ENCODE measurements around the gene SPR.

The SPR gene

GRCh38 chr2:72864500-72864899, 22.7 kb upstream of the SPR start:
- no peak overlapping the region for H3K4me3 Mint-ChIP-seq
- no peak for ATAC-seq (replicated peaks)
- no peak overlapping the region for H3K27ac Mint-ChIP-seq
- peaks cover 8% of the 10 kb centered on the region in 2 donors for H3K4me1 Mint-ChIP-seq (ENCODE audit: low read depth in 2 of 2)
- no peak for DNase-seq
- no peaks in the 10 kb centered on the region for H3K36me3 Mint-ChIP-seq (ENCODE audit: insufficient read depth)
- H3K27me3 Mint-ChIP-seq: peaks cover 63 to 78% of the 10 kb centered on the region in 2 donors
- no peaks in the 10 kb centered on the region for H3K9me3 Mint-ChIP-seq

GRCh38 chr2:72871060-72871459, 16.1 kb upstream of the SPR start:
- Mint-ChIP-seq H3K36me3 (ENCODE audit: insufficient read depth) (peaks cover 3% of the 10 kb centered on the region), H3K9me3 (no peaks in the 10 kb centered on the region), H3K4me3 (no peak overlapping the region), H3K4me1 (ENCODE audit: low read depth in 2 of 2) (no peaks in the 10 kb centered on the region), H3K27ac (no peak overlapping the region), H3K27me3 (peaks cover 51 to 54% of the 10 kb centered on the region in 2 donors)
- DNase-seq: no peak
- ATAC-seq (replicated peaks): no peak

GRCh38 chr2:72871880-72872279, 15.3 kb upstream of the SPR start:
- H3K9me3 Mint-ChIP-seq: no peaks in the 10 kb centered on the region
- peaks cover 42 to 50% of the 10 kb centered on the region in 2 donors for H3K27me3 Mint-ChIP-seq
- H3K4me3 Mint-ChIP-seq: no peak overlapping the region
- H3K36me3 Mint-ChIP-seq (ENCODE audit: insufficient read depth): peaks cover 3% of the 10 kb centered on the region
- ATAC-seq (replicated peaks) (no peak), DNase-seq (no peak)
- H3K4me1 Mint-ChIP-seq (ENCODE audit: low read depth in 2 of 2): no peaks in the 10 kb centered on the region
- H3K27ac Mint-ChIP-seq: no peak overlapping the region

GRCh38 chr2:72883356-72883962, 3.7 kb upstream of the SPR start:
- ATAC-seq (replicated peaks) (no peak), DNase-seq (peak in 1 of 3 experiments; percentile 14)
- Mint-ChIP-seq H3K27me3 (peaks cover 68 to 72% of the 10 kb centered on the region in 2 donors), H3K4me1 (ENCODE audit: low read depth in 2 of 2) (peaks cover 0 to 9% of the 10 kb centered on the region in 2 donors), H3K9me3 (peaks cover 0 to 2% of the 10 kb centered on the region in 2 donors), H3K27ac (no peak overlapping the region), H3K36me3 (ENCODE audit: insufficient read depth) (no peaks in the 10 kb centered on the region), H3K4me3 (no peak overlapping the region)

- no peaks in the 10 kb centered on the region for H3K36me3 Mint-ChIP-seq (ENCODE audit: insufficient read depth)
- peaks cover 0 to 2% of the 10 kb centered on the region in 2 donors for H3K9me3 Mint-ChIP-seq
- H3K27ac Mint-ChIP-seq: no peak overlapping the region
- no peak for DNase-seq
- H3K27me3 Mint-ChIP-seq: peaks cover 69 to 92% of the 10 kb centered on the region in 2 donors
- ATAC-seq (replicated peaks): no peak
- peak overlapping the region; percentile 69 to 75 for H3K4me3 Mint-ChIP-seq
- peaks cover 0 to 9% of the 10 kb centered on the region in 2 donors for H3K4me1 Mint-ChIP-seq (ENCODE audit: low read depth in 2 of 2)
Observed at GRCh38 chr2:72886505-72887031, 640 bp upstream of the SPR start.

GRCh38 chr2:72887740-72888437, 681 bp downstream of the SPR start:
- ATAC-seq (replicated peaks) (peak; percentile 54), DNase-seq (peak; percentile 13 to 31 (median 28))
- Mint-ChIP-seq H3K4me1 (ENCODE audit: low read depth in 2 of 2) (peaks cover 0 to 9% of the 10 kb centered on the region in 2 donors), H3K36me3 (ENCODE audit: insufficient read depth) (no peaks in the 10 kb centered on the region), H3K27ac (no peak overlapping the region), H3K27me3 (peaks cover 67 to 89% of the 10 kb centered on the region in 2 donors), H3K9me3 (peaks cover 0 to 2% of the 10 kb centered on the region in 2 donors), H3K4me3 (peak overlapping the region; percentile 80 to 83)

- no peaks in the 10 kb centered on the region for H3K9me3 Mint-ChIP-seq
- H3K27ac Mint-ChIP-seq: no peak overlapping the region
- peaks cover 0 to 9% of the 10 kb centered on the region in 2 donors for H3K4me1 Mint-ChIP-seq (ENCODE audit: low read depth in 2 of 2)
- DNase-seq: no peak
- peaks cover 63 to 84% of the 10 kb centered on the region in 2 donors for H3K27me3 Mint-ChIP-seq
- ATAC-seq (replicated peaks): no peak
- H3K4me3 Mint-ChIP-seq: peak overlapping the region in 1 of 2 donors; percentile 83
- H3K36me3 Mint-ChIP-seq (ENCODE audit: insufficient read depth): no peaks in the 10 kb centered on the region
Observed at GRCh38 chr2:72888438-72889202, 1.4 kb downstream of the SPR start.

GRCh38 chr2:72889991-72890390, 2.8 kb downstream of the SPR start:
- Mint-ChIP-seq H3K27me3 (peaks cover 56 to 84% of the 10 kb centered on the region in 2 donors), H3K36me3 (ENCODE audit: insufficient read depth) (no peaks in the 10 kb centered on the region), H3K9me3 (no peaks in the 10 kb centered on the region), H3K4me1 (ENCODE audit: low read depth in 2 of 2) (peaks cover 0 to 9% of the 10 kb centered on the region in 2 donors), H3K4me3 (no peak overlapping the region), H3K27ac (no peak overlapping the region)
- DNase-seq: no peak
- ATAC-seq (replicated peaks): no peak

GRCh38 chr2:72891091-72891818, 4.0 kb downstream of the SPR start:
- H3K36me3 Mint-ChIP-seq (ENCODE audit: insufficient read depth): no peaks in the 10 kb centered on the region
- peaks cover 53 to 84% of the 10 kb centered on the region in 2 donors for H3K27me3 Mint-ChIP-seq
- H3K9me3 Mint-ChIP-seq: no peaks in the 10 kb centered on the region
- H3K4me3 Mint-ChIP-seq: no peak overlapping the region
- ATAC-seq (replicated peaks) (no peak), DNase-seq (no peak)
- peak overlapping the region in 1 of 2 donors; percentile 7 for H3K27ac Mint-ChIP-seq
- H3K4me1 Mint-ChIP-seq (ENCODE audit: low read depth in 2 of 2): peaks cover 0 to 13% of the 10 kb centered on the region in 2 donors

GRCh38 chr2:72892506-72893173, 5.4 kb downstream of the SPR start:
- no peak overlapping the region for H3K27ac Mint-ChIP-seq
- peaks cover 0 to 8% of the 10 kb centered on the region in 2 donors for H3K4me1 Mint-ChIP-seq (ENCODE audit: low read depth in 2 of 2)
- DNase-seq: peak; percentile 40 to 46 (median 46)
- ATAC-seq (replicated peaks): peak; percentile 85
- H3K9me3 Mint-ChIP-seq: no peaks in the 10 kb centered on the region
- no peak overlapping the region for H3K4me3 Mint-ChIP-seq
- peaks cover 46 to 91% of the 10 kb centered on the region in 2 donors for H3K27me3 Mint-ChIP-seq
- no peaks in the 10 kb centered on the region for H3K36me3 Mint-ChIP-seq (ENCODE audit: insufficient read depth)

- Mint-ChIP-seq H3K27me3 (peaks cover 53 to 92% of the 10 kb centered on the region in 2 donors), H3K9me3 (no peaks in the 10 kb centered on the region), H3K4me1 (ENCODE audit: low read depth in 2 of 2) (peaks cover 0 to 3% of the 10 kb centered on the region in 2 donors), H3K27ac (no peak overlapping the region), H3K4me3 (no peak overlapping the region), H3K36me3 (ENCODE audit: insufficient read depth) (no peaks in the 10 kb centered on the region)
- ATAC-seq (replicated peaks) (peak; percentile 60), DNase-seq (peak in 1 of 3 experiments; percentile 33)
Observed at GRCh38 chr2:72893594-72894319, 6.5 kb downstream of the SPR start.

- H3K9me3 Mint-ChIP-seq: no peaks in the 10 kb centered on the region
Observed at GRCh38 chr2:72894514-72894913, 7.3 kb downstream of the SPR start.

More at GRCh38 chr2:72894514-72894913, 7.3 kb downstream of the SPR start:
- Mint-ChIP-seq H3K4me1 (ENCODE audit: low read depth in 2 of 2) (peaks cover 0 to 3% of the 10 kb centered on the region in 2 donors), H3K36me3 (ENCODE audit: insufficient read depth) (no peaks in the 10 kb centered on the region), H3K27ac (no peak overlapping the region), H3K4me3 (no peak overlapping the region), H3K27me3 (peaks cover 54 to 92% of the 10 kb centered on the region in 2 donors)
- DNase-seq: no peak
- ATAC-seq (replicated peaks): no peak

All from effector memory CD8-positive, alpha-beta T cell (primary cell).